IPS DF 4.7 (cell line): ENCODE measurements around the gene SERPINF2.
"Not testable (repeated sequence)": the region's sequence is repeated elsewhere in the genome, so short reads cannot be mapped to it uniquely, and the experiment has no call there.

Source experiments
- DNase-seq: peaks from one replicate; pipeline ENCODE4 v3.0.0-alpha.2; 2013; ENCODE audit warnings: low spot score; ENCODE audit errors: extremely low read depth

Gene SERPINF2

DNA sequence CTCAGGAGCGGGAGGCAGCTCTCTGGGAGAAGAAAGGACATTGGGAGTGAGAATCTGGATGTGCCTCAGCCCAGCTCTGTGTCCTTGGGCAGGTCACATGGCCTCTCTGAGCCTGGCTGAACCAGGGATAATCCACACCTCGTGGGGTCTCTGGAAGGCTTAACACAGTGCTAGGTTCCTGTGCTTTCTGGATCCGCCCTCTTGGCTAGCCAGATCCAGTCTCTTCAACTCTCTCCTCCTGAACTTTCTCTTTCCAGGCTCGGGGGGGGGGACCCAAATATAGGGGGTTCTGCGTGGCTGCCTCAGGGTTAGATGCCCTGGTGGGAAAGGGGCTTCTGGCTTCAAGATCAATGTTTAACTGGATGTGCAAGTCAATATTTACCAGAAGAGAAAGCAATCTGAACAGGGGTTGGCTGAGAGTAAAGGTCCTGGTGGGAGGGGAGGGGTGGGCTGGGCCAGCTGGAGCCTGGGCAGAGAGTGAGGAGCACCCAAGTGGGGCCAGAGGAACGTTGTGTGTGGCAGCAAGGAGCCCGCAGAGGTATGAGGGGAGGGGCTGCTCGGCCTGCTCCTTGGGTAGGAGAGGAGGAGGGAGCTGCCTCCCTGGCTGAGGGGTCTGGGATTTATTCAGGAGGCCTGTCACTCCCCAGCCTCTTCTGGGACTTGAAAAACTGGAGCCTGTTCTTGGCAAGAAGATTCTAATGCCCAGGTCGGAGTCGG, at the start of gene SERPINF2:
TSS of gene SERPINF2 (plus strand) at position 501 of the 717 bp plus-strand sequence. CDS start 2,125 bp downstream, outside the sequence.
- DNase-seq: no peak

- no peak for DNase-seq
Observed at GRCh38 chr17:1693339-1693738, 49.3 kb upstream of the SERPINF2 start.

GRCh38 chr17:1695365-1695764, 47.3 kb upstream of the SERPINF2 start:
- DNase-seq: no peak

DNA sequence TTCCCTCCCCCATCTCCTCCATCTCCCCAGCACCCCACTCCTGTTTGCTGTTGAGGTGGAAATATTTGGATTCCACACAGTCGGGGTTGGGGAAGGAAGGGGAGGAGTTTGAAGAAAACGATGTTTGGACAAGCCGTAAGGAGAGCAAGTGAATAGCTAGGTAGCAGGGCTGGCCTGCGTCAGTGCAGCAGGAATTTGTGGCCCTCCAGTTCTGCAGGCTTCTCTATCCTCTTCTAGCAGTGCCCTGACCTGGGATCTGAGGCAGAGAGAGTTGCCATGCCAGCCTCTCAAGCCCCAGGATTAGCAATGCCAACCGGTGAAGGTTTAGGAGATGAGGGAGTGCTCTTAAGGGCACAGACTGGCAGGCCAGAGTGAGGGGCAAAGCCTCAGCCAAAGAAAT, 45.0 kb upstream of the SERPINF2 start:
- DNase-seq: no peak

DNA sequence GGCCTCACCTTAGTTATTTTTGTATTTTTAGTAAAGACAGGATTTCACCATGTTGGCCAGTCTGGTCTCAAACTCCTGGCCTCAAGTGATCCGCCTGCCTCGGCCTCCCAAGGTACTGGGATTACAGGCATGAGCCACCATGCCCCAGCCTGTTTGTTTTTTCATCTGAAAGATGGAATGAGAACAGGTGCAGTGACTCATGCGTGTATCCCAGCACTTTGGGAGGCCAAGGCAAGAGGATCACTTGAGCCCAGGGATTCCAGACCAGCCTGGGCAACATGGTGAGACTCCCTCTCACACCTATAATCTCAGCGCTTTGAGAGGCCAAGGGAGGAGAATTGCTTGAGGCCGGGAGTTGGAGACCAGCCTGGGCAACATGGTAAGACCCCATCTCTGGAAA, 42.8 kb upstream of the SERPINF2 start:
- not testable (repeated sequence) for DNase-seq

- DNase-seq: no peak
Observed at GRCh38 chr17:1703063-1703462, 39.6 kb upstream of the SERPINF2 start.

DNA sequence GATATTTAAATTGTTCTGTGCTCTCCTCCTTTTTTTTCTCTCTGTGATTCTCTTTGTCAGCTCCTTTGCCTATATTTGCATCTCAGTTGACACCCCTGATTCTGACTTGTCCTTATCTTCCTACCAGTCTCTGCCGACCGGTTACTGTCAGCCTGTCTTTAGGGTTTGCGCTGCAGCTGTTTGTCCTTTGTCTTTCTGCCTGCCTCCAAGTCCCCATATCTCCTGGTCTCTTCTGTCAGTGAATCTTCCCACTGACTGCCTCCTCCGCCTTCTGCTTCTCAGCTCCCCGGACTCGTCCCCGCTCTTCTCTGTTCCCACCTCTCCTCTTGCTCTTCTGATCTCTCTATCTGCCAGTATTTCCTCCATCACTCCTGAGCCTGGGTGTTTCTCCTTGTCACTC, 37.7 kb upstream of the SERPINF2 start:
- no peak for DNase-seq

DNA sequence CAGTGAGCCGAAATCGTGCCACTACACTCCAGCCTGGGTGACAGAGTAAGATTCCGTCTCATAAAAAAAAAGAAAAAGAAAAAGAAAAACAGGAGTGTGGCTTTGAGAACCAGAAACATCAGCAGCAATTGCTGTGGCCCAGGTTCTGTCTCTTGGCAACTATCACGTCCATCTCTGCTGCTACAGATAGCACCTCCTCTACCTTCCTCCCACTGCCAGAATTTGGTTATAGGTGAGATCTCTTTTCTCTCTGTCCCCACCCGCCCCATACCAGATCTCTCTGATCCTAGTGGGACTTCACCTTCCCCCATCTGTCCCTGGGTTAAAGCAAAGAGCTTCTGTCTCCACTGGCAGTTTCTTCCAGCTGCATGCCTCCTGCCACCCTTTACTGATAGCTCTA, 35.6 kb upstream of the SERPINF2 start:
- no peak for DNase-seq

GRCh38 chr17:1708791-1709346, 33.8 kb upstream of the SERPINF2 start:
- not testable (repeated sequence) for DNase-seq

DNA sequence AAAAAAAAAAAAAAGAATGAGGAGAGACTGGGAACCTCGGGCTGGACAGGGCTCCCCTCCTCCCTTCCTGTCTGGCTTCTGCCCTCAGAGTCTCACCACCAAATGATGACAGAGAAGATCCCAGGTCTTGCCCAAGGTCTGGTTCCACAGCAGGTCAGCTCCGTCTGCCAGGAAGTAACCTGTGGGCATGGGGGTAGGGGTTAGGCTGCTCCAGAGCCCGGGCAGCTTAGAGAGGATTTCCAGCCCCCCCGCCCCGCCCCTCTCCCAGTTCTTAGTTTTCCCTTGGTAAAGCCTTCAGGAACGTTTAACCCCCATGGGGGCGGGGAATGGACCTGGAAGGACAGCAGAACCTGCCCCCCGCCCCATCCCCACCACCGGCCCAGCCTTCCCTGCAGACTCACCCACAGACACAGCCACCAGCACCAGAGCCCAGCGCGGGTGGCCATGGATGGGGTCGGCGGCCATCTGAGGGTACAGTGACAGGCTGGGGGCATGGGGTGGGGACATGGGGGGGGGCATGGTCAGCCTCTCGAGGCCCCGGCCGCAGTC, 33.2 kb upstream of the SERPINF2 start:
- no peak for DNase-seq

DNA sequence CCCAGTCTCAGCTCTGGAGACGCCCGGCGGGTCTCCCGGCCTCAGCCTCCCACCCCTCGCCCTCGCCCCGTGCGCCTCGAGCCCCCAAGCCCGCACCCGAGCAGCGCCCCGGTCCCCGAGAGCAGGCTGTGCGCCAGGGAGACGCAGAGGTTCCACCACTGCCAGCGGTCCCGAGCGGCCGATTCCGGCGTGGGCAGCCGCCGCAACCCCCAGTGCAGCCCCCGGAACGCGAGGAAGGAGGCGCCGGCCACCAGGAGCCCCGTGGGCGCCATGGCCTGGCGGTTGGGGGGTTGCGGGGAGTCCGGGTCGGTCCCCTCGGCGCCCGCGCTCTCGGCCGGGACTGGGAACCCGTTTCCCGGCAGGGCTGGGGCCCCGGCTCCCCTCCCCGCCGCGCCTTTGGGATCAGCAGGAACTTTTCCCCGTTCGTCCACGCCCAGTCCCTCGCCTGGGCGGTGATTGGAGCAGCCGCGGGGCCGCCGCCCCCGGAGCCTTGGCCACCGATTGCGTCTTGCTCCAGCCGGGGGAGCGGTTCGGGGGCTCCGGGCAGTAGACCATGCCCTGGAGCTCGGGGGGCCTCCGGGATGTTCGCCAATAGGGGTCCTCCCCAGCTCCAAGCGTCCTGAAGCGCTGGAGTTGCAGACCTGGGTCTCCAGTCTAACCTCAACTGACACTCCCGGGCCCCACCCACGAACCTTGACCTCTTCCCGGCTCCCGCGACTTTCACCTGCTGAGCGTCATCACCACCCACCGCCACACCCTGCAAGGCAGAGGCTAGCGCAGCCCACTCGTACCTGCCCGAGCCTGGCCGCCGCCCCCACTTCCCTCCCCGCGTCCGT, 32.5 kb upstream of the SERPINF2 start, which contains the start of gene TLCD2:
TSS of gene TLCD2 (minus strand) at position 407 of the 836 bp plus-strand sequence. CDS start at position 272, 135 bp downstream.
- no peak for DNase-seq

- no peak for DNase-seq
Observed at GRCh38 chr17:1710807-1711553, 31.7 kb upstream of the SERPINF2 start.

GRCh38 chr17:1711804-1712203, 30.9 kb upstream of the SERPINF2 start:
- DNase-seq: no peak

- no peak for DNase-seq
Observed at GRCh38 chr17:1712271-1712670, 30.4 kb upstream of the SERPINF2 start.

- no peak for DNase-seq
Observed at GRCh38 chr17:1713160-1713877, 29.4 kb upstream of the SERPINF2 start.

- no peak for DNase-seq
Observed at GRCh38 chr17:1713878-1714426, 28.7 kb upstream of the SERPINF2 start.

GRCh38 chr17:1714427-1714979, 28.2 kb upstream of the SERPINF2 start:
- DNase-seq: no peak

DNA sequence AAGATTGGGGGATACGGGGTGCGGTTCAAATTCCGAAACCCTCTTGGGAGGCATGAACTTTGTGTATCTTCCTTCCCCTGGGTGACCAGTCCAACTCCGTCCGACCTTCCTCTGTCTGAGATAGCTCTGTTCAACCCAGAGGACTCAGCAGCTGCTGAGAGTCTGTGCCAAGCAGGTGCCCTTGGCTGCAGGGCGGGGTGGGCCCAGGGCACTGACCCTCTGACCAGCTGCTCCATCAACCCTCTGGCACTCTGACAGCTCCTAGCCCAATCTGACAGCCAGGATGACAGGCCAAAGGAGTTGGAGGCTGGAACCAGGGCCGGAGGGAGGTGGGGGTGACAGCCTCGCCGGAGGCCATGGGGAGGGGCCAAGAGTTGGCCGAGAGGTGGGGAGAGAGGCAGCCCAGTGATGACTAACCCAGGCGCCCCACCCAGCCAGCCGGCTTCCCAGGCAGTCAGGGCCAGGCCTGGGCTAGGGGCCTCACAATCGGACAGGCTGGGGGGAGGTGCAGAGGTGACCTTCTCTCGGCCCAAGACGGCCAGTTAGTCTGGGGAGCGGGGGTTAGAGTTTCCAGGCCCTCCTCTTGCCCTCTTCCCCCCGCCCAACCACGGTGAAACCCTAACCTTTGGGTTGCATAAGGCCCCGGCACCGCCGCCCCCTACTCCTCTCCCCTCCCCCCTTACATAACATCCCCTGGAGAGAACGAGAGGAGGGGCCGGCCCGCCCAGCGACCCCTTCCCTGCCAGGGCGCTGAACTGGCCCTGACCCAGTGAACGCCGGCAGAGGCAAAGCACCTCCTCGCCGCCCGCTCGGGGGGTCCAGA, 27.5 kb upstream of the SERPINF2 start:
- no peak for DNase-seq

DNA sequence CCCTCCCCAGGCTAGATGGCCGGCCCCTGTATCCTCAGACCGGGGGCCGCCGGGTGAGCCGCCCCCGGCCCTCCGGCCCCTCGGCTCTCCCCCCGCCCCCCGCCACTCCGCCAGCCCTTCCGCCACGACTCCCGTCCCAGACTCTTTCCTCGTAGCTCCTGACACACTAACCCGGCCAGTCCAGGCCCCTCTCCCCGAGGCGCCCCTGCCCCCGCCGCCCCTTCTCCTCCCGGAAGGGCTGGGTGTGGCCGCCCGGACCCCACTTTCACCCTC, 26.9 kb upstream of the SERPINF2 start:
- no peak for DNase-seq
